ENCODE results near the gene PTTG1IP. TPM values are rescaled to one million over a fixed set of nuclear protein-coding genes. Genes with fewer than 3 reads are reported as not detected.

Gene PTTG1IP
- total and polyA plus RNA-seq, 4 experiments from 2014 or later = 84.8 to 110 (median 95.5) TPM

GRCh38 chr21:44904141-44904923, 30.8 kb upstream of the PTTG1IP start:
- Mint-ChIP-seq H3K4me3 (no peak overlapping the region), H3K9me3 (no peaks in the 10 kb centered on the region), H3K27ac (peak overlapping the region in 5 of 7 donors; percentile 29 to 88 (median 63)), H3K4me1 (peaks cover 14 to 40% (median 22%) of the 10 kb centered on the region in 4 donors), H3K36me3 (peaks cover 46 to 60% of the 10 kb centered on the region in 2 donors), H3K27me3 (no peaks in the 10 kb centered on the region)
- ChIA-PET POLR2A (ENCODE audit: partially characterized antibody) (interaction anchor here (0.6 to 17.5 kb wide), 3 partner anchors 10 to 26 kb away, joined by 3 to 756 read pairs (median 3); no protein-coding TSS in a partner anchor), CTCF (ENCODE audit: partially characterized antibody) (no interaction called here)
- Histone ChIP-seq H3K9me3 (ENCODE audit: control insufficient read depth in 1 of 2, low read length in 2 of 2) (no peaks in the 10 kb centered on the region), H3K27me3 (ENCODE audit: insufficient read depth, low read length) (no peaks in the 10 kb centered on the region), H3K4me1 (ENCODE audit: insufficient read depth, low read length) (peaks cover 34% of the 10 kb centered on the region), H3K4me3 (ENCODE audit: low read length in 2 of 2) (no peak overlapping the region), H3K36me3 (ENCODE audit: insufficient read depth, low read length) (peaks cover 94% of the 10 kb centered on the region), H3K27ac (ENCODE audit: low read depth, low read length) (no peak overlapping the region)
- intact Hi-C loops (cut with micrococcal nuclease) = no loop called here
- no peak for DNase-seq

DNA sequence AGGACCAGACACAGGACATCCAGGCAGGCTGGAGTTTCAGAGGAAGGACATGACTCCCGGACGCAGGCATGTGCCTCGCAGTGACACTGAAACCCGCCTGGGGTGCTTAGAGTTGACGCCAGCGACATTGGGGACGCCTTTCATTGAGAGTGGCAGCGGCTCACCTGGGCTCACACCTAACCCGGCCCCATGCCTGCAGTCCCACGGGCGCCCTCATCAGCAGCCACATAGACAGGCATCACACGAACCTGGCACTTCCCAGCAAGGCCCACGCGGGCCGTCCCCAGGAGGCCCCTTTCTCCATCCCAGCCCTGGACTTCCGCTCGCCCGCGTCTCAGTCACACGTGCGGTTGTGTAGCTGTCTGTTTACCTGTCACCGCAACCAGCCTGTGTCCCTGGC, 30.2 kb upstream of the PTTG1IP start:
- no peaks in the 10 kb centered on the region for H3K27me3 Mint-ChIP-seq
- H3K4me3 ChIP-seq (ENCODE audit: low read length in 2 of 2) = no peak overlapping the region
- ChIA-PET POLR2A (ENCODE audit: partially characterized antibody) (interaction anchor here (0.6 kb wide), 1 partner anchor 10 kb away, joined by 3 read pairs; no protein-coding TSS in a partner anchor), CTCF (ENCODE audit: partially characterized antibody) (no interaction called here)
- H3K4me1 ChIP-seq (ENCODE audit: insufficient read depth, low read length) = peaks cover 27% of the 10 kb centered on the region
- peaks cover 43 to 56% of the 10 kb centered on the region in 2 donors for H3K36me3 Mint-ChIP-seq
- H3K4me1 Mint-ChIP-seq = peaks cover 11 to 33% (median 20%) of the 10 kb centered on the region in 4 donors
- H3K9me3 ChIP-seq (ENCODE audit: control insufficient read depth in 1 of 2, low read length in 2 of 2) = no peaks in the 10 kb centered on the region
- no peak for DNase-seq
- H3K27ac ChIP-seq (ENCODE audit: low read depth, low read length) = no peak overlapping the region
- peaks cover 94% of the 10 kb centered on the region for H3K36me3 ChIP-seq (ENCODE audit: insufficient read depth, low read length)
- H3K9me3 Mint-ChIP-seq = no peaks in the 10 kb centered on the region
- H3K27ac Mint-ChIP-seq = peak overlapping the region in 1 of 7 donors; percentile 39
- no peaks in the 10 kb centered on the region for H3K27me3 ChIP-seq (ENCODE audit: insufficient read depth, low read length)
- H3K4me3 Mint-ChIP-seq = no peak overlapping the region
- intact Hi-C loops (cut with micrococcal nuclease) = no loop called here

DNA sequence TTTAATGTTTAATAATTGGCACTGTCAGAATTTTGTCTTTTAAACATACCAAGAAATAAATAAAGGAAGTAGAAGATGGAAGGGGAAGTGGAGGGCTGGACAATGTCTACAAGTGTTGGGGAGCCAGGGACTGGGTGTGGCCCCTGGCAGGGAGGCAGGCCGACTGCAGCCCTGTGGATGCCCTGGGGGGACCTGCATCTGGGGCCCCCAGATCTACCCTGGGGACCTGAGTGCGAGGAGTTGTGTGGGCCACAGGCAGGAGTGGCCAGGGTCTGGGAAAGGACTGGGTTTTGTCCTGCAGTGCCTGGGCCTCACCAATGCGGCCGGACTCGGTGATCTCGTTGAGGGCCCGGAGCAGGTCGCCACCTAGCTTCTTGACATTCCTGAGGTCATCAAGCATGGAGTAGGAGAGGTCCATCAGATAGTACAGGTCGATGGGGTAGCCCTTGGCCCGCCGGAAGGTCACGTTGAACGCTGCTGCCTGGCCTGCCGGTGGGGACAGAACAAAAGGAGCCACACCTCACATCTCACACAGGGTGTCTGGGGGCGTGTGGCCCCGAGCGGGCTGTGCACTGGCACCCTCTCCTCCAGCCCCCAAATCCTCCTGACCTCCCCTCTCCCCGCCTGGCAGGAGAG, 29.7 kb upstream of the PTTG1IP start:
- intact Hi-C loops (cut with micrococcal nuclease) = no loop called here
- H3K4me3 Mint-ChIP-seq = no peak overlapping the region
- DNase-seq = no peak
- Histone ChIP-seq H3K4me1 (ENCODE audit: insufficient read depth, low read length) (peaks cover 26% of the 10 kb centered on the region), H3K4me3 (ENCODE audit: low read length in 2 of 2) (no peak overlapping the region), H3K36me3 (ENCODE audit: insufficient read depth, low read length) (peaks cover 97% of the 10 kb centered on the region), H3K27ac (ENCODE audit: low read depth, low read length) (no peak overlapping the region), H3K9me3 (ENCODE audit: control insufficient read depth in 1 of 2, low read length in 2 of 2) (no peaks in the 10 kb centered on the region), H3K27me3 (ENCODE audit: insufficient read depth, low read length) (no peaks in the 10 kb centered on the region)
- ChIA-PET CTCF (ENCODE audit: partially characterized antibody) (no interaction called here), POLR2A (ENCODE audit: partially characterized antibody) (no interaction called here)
- H3K36me3 Mint-ChIP-seq = peaks cover 46 to 58% of the 10 kb centered on the region in 2 donors
- H3K27me3 Mint-ChIP-seq = no peaks in the 10 kb centered on the region
- peaks cover 12 to 34% (median 21%) of the 10 kb centered on the region in 4 donors for H3K4me1 Mint-ChIP-seq
- no peaks in the 10 kb centered on the region for H3K9me3 Mint-ChIP-seq
- peak overlapping the region in 4 of 7 donors; percentile 30 to 84 (median 62) for H3K27ac Mint-ChIP-seq

DNA sequence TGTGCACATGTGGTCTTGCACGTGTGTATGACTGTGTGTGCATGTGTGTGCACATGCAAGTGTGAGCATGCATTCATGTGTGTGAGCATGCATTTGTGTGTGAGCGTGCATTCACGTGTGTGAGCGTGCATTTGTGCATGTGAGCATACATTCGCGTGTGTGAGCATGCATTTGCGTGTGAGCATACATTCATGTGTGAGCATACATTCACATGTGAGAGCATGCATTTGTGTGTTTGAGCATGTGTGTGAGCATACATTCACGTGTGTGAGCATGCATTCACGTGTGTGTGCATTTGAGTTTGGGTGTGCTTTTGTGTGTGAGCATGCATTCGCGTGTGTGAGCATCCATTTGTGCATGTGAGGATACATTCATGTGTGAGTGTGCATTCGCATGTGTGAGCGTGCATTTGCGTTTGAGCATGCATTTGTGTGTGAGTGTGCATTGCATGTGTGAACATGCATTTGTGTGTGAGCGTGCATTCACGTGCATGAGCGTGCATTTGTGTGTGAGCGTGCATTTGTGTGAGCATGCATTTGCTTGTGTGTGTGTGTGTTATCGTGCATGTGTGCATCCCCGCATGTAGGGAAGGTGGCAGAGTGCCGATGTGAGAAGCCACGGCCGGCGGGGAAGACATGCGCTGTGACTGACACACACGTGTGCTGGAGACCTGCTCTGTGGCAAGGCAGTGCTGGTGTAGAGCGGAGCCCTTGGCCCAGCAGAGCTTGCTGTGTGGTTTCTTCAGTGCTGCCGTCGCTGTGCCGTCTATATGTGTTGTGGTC, 29.0 kb upstream of the PTTG1IP start:
- Histone ChIP-seq H3K27me3 (ENCODE audit: insufficient read depth, low read length) (no peaks in the 10 kb centered on the region), H3K9me3 (ENCODE audit: control insufficient read depth in 1 of 2, low read length in 2 of 2) (no peaks in the 10 kb centered on the region), H3K27ac (ENCODE audit: low read depth, low read length) (no peak overlapping the region), H3K4me1 (ENCODE audit: insufficient read depth, low read length) (peaks cover 27% of the 10 kb centered on the region), H3K4me3 (ENCODE audit: low read length in 2 of 2) (no peak overlapping the region), H3K36me3 (ENCODE audit: insufficient read depth, low read length) (peaks cover 98% of the 10 kb centered on the region)
- no peaks in the 10 kb centered on the region for H3K9me3 Mint-ChIP-seq
- CTCF ChIA-PET (ENCODE audit: partially characterized antibody) = no interaction called here
- H3K27ac Mint-ChIP-seq = peak overlapping the region in 4 of 7 donors; percentile 30 to 84 (median 62)
- intact Hi-C loops (cut with micrococcal nuclease) = no loop called here
- DNase-seq = no peak
- POLR2A ChIA-PET (ENCODE audit: partially characterized antibody) = no interaction called here
- peaks cover 12 to 35% (median 22%) of the 10 kb centered on the region in 4 donors for H3K4me1 Mint-ChIP-seq
- no peaks in the 10 kb centered on the region for H3K27me3 Mint-ChIP-seq
- peaks cover 47 to 64% of the 10 kb centered on the region in 2 donors for H3K36me3 Mint-ChIP-seq
- H3K4me3 Mint-ChIP-seq = no peak overlapping the region

DNA sequence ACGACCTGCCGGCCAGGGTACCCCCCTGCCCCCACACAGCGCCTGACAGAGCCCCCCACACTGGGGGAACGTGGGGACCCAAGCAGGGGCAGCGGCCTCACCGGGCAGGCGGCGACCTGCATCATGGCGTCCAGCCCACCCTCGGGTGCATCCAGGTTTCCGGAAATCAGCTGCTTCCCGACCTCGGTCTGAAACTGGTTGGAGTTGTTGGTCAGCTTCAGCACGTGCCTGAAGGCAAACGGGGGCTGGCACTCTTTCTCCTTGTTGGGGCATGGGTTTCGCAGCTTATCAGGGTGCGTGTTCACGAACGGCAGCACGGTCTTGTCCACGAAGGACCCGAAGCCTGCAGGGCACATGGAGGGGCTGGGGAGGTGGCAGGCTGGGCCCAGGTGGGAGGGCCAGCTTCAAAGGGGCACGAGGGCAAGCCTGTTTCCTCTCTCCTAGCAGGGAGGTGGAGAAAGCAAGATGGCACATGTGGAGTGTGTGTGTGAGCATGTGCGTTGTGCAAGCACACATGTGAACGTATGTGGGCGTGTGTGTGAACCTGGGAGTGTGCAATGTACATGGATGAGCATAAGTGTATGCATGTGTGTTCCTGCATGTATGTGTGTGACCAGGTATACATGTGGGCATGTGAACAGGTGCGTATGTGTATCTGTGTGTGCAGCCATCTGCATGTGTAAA, 28.0 kb upstream of the PTTG1IP start:
- H3K27ac ChIP-seq (ENCODE audit: low read depth, low read length) = no peak overlapping the region
- H3K27me3 ChIP-seq (ENCODE audit: insufficient read depth, low read length) = no peaks in the 10 kb centered on the region
- H3K4me1 Mint-ChIP-seq = peaks cover 12 to 34% (median 21%) of the 10 kb centered on the region in 4 donors
- POLR2A ChIA-PET (ENCODE audit: partially characterized antibody) = interaction anchor here (1.2 to 2.5 kb wide), 5 partner anchors 10 to 30 kb away, joined by 4 to 10 read pairs (median 8); no protein-coding TSS in a partner anchor
- intact Hi-C loops (cut with micrococcal nuclease) = no loop called here
- H3K4me3 Mint-ChIP-seq = no peak overlapping the region
- DNase-seq = no peak
- H3K9me3 Mint-ChIP-seq = no peaks in the 10 kb centered on the region
- H3K4me1 ChIP-seq (ENCODE audit: insufficient read depth, low read length) = peaks cover 20% of the 10 kb centered on the region
- peaks cover 46 to 65% of the 10 kb centered on the region in 2 donors for H3K36me3 Mint-ChIP-seq
- H3K27ac Mint-ChIP-seq = peak overlapping the region in 1 of 7 donors; percentile 23
- no peaks in the 10 kb centered on the region for H3K27me3 Mint-ChIP-seq
- H3K4me3 ChIP-seq (ENCODE audit: low read length in 2 of 2) = no peak overlapping the region
- H3K36me3 ChIP-seq (ENCODE audit: insufficient read depth, low read length) = peaks cover 92% of the 10 kb centered on the region
- CTCF ChIA-PET (ENCODE audit: partially characterized antibody) = interaction anchor here (11.7 kb wide), 1 partner anchor 29 kb away, joined by 253 read pairs; no protein-coding TSS in a partner anchor
- no peaks in the 10 kb centered on the region for H3K9me3 ChIP-seq (ENCODE audit: control insufficient read depth in 1 of 2, low read length in 2 of 2)

- peaks cover 84% of the 10 kb centered on the region for H3K36me3 ChIP-seq (ENCODE audit: insufficient read depth, low read length)
- ChIA-PET POLR2A (ENCODE audit: partially characterized antibody) (interaction anchor here (1.2 to 2.5 kb wide), 5 partner anchors 10 to 31 kb away, joined by 4 to 10 read pairs (median 8); no protein-coding TSS in a partner anchor), CTCF (ENCODE audit: partially characterized antibody) (interaction anchor here (11.7 kb wide), 1 partner anchor 29 kb away, joined by 253 read pairs; no protein-coding TSS in a partner anchor)
- H3K9me3 ChIP-seq (ENCODE audit: control insufficient read depth in 1 of 2, low read length in 2 of 2) = no peaks in the 10 kb centered on the region
- no peak overlapping the region for H3K27ac Mint-ChIP-seq
- H3K4me3 ChIP-seq (ENCODE audit: low read length in 2 of 2) = no peak overlapping the region
- no peak for DNase-seq
- no peak overlapping the region for H3K4me3 Mint-ChIP-seq
- intact Hi-C loops (cut with micrococcal nuclease) = no loop called here
- H3K4me1 ChIP-seq (ENCODE audit: insufficient read depth, low read length) = peaks cover 17% of the 10 kb centered on the region
- peaks cover 11 to 29% (median 18%) of the 10 kb centered on the region in 4 donors for H3K4me1 Mint-ChIP-seq
- no peaks in the 10 kb centered on the region for H3K27me3 ChIP-seq (ENCODE audit: insufficient read depth, low read length)
- H3K36me3 Mint-ChIP-seq = peaks cover 43 to 66% of the 10 kb centered on the region in 2 donors
- no peaks in the 10 kb centered on the region for H3K9me3 Mint-ChIP-seq
- H3K27ac ChIP-seq (ENCODE audit: low read depth, low read length) = no peak overlapping the region
- no peaks in the 10 kb centered on the region for H3K27me3 Mint-ChIP-seq
These were observed 27.2 kb upstream of the PTTG1IP start for GRCh38 chr21:44900559-44901251.
